ENCODE data around the gene GPI.

Gene GPI

GRCh38 chr19:34405892-34406660, 41.1 kb downstream of the GPI start:
- no peak for DNase-seq

- DNase-seq = no peak
Measured at GRCh38 chr19:34408411-34408810, 43.4 kb downstream of the GPI start.

GRCh38 chr19:34409189-34410164, 44.5 kb downstream of the GPI start:
- DNase-seq = no peak

- no peak for DNase-seq
Measured at GRCh38 chr19:34411216-34411615, 46.2 kb downstream of the GPI start.

GRCh38 chr19:34416021-34416545, 51.1 kb downstream of the GPI start:
- peak; percentile 4 for DNase-seq

GRCh38 chr19:34418300-34418699, 53.3 kb downstream of the GPI start:
- DNase-seq = no peak

GRCh38 chr19:34426096-34426661, 61.2 kb downstream of the GPI start:
- DNase-seq = no peak

- DNase-seq = peak; percentile 23
Measured at GRCh38 chr19:34428549-34429285, 63.7 kb downstream of the GPI start.

- DNase-seq = no peak
Measured at GRCh38 chr19:34429553-34429952, 64.6 kb downstream of the GPI start.

- peak; percentile 4 for DNase-seq
Measured at GRCh38 chr19:34430738-34431625, 66.0 kb downstream of the GPI start.

GRCh38 chr19:34431681-34432402, 66.8 kb downstream of the GPI start:
- no peak for DNase-seq

GRCh38 chr19:34432797-34433196, 67.8 kb downstream of the GPI start:
- DNase-seq = no peak

GRCh38 chr19:34436716-34437115, 71.7 kb downstream of the GPI start:
- no peak for DNase-seq

- DNase-seq = no peak
Measured at GRCh38 chr19:34448191-34448590, 83.2 kb downstream of the GPI start.
